CD4-positive, alpha-beta T cell treated with Interleukin-2 at 100 ng/mL for 4 hours (primary cell): ENCODE measurements around the gene KANK4.

ENCODE experiments used
- DNase-seq: peaks from one replicate; pipeline ENCODE4 v3.0.0-alpha.2; 2020; ENCODE audit warnings: low spot score

Gene KANK4

DNA sequence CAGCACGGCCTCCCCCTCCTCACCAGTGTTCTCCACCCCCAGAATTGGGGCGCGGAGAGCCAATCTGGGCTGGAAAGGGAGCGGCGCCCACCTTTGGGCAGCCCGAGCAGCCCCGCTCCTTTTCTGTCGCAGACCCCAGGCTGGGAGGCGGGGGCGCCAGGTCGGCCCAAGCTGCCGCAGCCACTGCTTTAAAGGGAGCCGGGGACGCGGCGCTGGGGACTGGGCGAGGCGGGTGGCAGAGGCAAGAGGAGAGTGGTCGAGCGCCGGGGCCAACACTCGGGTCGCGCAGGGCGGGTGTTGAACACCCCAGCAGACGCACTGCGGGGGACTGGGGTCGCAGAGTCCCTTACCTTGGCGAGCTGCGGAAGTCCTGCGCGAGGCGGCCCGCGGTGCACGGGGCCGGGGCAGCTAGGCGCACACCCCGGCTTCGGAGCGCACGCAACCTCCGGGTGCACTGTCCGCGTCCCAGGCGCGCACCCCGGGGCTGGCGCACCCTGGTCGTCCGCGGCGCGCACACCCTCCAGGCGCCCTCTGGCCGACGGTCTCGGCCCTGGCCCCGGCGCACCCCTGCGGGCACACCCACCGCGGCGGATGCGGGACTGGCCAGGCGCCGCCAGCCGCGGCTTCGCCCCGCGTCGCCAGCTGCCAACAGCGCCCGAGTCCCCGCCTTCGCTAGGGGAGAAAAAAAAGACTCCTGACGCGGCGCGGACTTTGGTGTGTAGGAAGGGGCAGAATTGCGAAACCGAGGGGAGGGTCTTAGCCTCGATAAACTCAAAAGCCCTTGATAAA, at the start of gene KANK4:
KANK4 (minus strand) TSS at position 679 of the 789 bp plus-strand sequence. CDS start 37,870 bp downstream, outside the sequence.
- no peak for DNase-seq

- no peak for DNase-seq
Observed at GRCh38 chr1:62368989-62369388, 49.8 kb upstream of the KANK4 start.

- DNase-seq: no peak
Observed at GRCh38 chr1:62367005-62367557, 47.8 kb upstream of the KANK4 start.

DNA sequence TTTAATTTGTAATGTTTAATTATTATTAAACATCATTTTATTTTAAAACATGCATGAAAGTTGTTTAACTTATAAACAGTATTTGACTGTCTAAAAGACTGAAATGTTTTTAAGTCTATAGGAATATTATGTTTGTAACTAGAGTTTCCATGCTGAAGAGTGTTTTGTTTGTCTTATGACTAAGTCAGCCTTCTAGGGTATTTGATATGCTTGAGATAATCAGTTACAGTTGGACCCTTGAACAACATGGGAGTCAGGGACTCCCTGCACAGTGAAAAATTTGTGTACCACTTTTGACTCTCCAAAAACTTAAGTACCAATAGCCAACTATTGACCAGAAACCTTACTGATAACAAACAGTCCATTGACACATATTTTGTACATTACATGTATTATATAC, 45.5 kb upstream of the KANK4 start:
- no peak for DNase-seq

- DNase-seq: no peak
Observed at GRCh38 chr1:62362926-62363325, 43.7 kb upstream of the KANK4 start.

DNA sequence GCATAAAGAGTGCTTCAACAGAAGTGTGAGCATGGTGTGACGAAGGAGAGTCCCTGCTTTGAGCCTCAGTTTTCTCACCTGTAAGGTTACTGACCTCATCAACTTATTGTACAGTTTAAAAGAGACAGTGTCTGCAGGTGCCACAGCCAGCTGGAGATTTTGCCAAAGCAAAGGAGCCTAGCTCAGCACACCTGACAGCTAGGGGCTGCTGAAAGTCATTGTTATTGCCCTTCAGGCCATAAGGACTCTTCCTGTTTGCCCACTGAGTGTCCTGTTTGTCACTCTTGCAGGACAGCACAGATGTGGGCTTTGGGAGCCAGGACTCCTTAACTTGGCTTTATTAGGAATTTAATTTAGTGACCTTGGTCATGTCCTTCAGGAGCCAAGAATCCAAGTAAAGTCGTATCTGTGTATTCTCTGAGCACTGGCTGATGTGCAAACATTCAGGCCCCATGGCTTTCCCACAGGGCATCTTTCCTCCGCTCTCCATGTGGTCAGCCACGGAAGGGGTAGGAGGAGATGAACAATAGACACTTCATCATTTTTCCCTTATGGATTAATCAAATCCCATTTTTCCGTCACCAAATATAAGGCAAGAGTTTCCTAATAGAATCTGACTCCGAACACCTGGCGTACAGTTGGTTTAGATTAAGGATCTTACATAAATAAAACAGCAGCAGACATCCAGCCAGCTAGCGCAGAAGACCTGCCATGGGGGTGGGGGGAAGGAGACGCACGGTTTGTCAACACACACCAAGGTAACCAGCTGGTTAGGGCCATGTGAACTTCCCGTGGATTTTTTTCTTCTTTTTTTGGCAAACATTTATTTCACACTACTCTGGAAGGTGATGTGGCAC, 43.1 kb upstream of the KANK4 start:
- DNase-seq: no peak

- DNase-seq: no peak
Observed at GRCh38 chr1:62361431-62361830, 42.2 kb upstream of the KANK4 start.

DNA sequence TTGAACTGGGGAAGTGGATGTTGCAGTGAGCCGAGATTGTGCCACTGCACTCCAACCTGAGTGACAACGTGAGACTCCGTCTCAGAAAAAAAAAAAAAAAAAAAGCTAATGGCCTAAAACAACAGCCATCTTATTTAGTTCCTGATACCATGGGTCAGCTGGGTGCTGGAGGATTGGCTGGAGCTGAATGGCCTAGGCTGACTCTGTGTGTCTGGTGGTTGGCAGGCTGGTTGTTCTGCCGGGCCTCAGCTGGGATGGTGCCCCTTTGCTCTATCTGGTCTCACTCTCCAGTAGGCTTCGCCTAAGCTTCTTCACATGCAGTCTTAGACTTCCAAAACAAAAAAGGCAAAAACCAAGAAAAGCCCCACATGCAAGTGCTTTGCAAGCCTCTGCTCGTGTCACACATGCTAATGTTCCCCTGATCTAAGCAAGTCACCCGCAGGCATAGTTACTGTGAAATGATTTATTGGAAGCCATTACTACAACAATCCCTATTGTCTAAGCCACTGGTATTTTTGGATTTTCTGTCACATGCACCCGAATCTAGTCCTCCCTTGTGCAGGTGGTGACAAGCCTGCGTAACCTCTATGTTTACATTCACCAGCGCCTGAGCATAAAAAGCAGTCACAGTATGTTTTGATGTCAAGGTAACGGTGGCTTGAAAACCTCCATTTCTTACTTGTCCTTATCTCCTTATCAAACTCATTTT, 39.6 kb upstream of the KANK4 start:
- no peak for DNase-seq

DNA sequence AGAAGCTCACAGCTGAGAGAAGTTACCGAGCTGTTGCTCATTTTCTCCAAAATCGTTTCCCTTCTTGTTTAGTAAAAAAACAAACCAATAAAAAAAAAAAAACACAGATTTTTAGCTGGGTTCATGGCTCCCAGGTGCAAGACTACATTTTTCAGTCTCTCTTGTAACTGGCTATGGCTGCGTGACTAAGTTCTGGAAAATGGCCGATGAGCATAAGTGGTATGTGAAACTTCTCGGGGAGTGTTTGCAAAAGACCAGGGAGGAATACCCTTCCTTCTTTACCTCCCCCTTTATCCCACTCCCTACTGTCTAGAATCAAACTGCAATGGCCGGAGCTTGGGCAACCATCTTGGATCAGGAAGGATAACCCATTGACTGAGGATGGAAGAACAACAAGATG, 38.7 kb upstream of the KANK4 start:
- DNase-seq: no peak

DNA sequence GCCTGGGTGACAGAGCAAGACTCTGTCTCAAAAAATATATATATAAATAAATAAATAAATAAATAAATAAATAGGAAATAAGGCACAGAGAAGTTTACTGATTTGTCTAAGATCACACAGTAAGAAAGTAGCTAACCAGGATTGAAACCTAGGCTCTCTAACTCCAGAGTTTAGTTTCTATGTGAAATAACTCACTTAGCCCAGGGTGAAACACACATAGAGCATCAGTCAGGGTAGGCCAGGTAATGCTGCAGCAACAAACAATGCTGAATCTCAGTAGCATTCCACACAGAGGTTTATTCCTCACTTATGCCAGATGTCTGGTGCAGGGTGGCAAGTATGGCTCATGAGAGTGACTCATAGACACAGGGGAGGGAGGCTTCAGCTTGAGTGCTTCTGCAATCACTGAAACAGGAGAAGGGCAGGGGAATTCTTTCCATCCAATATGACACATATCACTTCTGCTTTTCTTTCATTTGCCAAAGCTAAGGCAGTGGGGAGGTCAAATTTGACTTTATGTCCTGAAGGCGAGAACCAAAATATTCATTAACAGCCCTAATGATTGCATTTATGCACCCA, 37.1 kb upstream of the KANK4 start:
- no peak for DNase-seq

DNA sequence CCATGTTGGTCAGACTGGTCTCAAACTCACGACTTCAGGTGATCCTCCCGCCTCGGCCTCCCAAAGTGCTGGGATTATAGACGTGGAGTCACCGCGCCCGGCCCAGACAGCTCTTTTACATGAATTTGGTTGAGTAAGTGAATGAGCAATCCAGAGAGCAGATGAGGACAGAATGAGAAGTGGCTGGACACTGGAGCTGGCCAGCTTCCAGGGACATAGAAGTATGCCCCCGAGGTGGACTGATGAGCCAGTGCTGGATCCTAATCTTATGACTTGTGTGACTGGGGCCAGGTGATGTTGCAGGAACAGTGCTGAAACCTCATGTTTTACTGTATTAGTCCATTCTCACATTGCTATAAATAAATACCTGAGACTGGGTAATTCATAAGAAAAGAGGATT, 35.9 kb upstream of the KANK4 start:
- no peak for DNase-seq

- no peak for DNase-seq
Observed at GRCh38 chr1:62353853-62354252, 34.6 kb upstream of the KANK4 start.

DNA sequence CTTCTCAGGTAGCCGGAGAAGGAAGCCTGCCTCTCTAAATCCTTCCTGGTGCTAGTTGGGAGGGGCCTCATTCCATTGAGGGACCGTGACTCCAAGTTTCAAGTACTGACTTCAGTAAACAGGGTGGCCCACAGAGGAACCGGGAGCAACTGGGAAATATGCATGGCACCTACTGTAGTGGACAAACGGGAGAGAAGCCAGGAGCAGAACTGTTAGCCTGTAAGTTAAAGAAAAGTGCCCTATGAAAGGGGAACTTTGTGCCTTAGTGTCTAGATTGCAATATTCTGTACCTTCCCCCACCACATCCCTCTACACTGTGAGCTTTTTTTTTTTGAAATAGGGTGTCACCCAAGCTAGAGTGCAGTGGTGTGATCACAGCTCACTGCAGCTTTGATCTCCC, 33.2 kb upstream of the KANK4 start:
- DNase-seq: no peak

DNA sequence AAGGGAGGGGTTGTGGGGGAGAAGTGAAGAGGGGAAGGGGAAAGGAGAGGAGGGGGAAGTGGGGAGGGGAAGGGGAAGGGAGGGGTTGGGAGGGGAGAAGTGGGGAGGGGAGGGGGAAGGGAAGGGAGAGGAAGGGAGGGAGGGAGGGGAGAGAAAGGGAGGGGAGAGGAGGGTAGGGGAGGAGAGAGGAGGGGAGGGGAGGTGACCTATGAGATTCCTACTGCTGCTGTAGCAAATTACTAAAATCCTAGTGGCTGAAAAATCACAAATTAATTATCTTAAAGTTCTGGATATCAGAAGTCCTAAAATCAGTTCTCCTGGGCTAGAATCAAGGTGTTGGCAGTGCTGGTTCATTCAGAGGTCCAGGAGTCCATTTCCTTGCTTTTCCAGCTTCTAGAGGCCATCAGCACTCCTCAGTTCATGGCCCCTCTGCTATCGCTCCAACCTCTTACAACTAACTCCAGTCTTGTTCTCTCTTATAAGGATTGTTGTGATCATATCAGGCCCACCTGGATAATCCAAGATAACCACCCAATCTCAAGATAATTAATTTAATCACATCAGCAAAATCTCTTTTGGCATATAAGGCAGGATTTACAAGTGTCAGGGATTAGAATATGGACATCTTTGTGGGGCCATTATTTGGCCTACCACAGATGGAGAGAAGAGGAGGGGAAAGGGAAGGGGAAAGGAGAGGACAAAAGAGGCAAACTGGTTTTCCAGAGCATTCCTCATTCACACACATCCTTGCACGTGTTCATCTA, 30.4 kb upstream of the KANK4 start:
- no peak for DNase-seq

DNA sequence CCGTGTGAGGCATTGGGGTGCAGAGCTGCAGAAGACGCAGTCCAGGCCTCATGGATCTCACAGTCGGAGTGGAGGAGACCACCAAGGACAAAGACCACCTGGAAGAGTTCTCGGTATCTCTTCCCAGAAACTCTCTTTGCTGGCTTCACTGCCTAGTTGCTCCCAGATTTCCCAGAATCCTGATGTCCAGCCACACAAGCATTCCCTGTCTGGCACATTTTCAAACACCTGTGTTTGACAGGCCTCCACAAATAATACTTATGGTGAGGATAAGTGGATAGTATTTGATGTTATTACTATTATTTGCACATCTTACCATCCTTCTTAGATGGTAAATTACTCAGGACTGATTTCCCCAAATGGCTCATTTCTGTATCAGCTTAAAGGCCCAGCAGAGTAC, 27.7 kb upstream of the KANK4 start:
- no peak for DNase-seq

- no peak for DNase-seq
Observed at GRCh38 chr1:62343911-62344310, 24.7 kb upstream of the KANK4 start.

- DNase-seq: no peak
Observed at GRCh38 chr1:62342270-62342669, 23.0 kb upstream of the KANK4 start.

GRCh38 chr1:62341615-62342014, 22.4 kb upstream of the KANK4 start:
- DNase-seq: no peak

DNA sequence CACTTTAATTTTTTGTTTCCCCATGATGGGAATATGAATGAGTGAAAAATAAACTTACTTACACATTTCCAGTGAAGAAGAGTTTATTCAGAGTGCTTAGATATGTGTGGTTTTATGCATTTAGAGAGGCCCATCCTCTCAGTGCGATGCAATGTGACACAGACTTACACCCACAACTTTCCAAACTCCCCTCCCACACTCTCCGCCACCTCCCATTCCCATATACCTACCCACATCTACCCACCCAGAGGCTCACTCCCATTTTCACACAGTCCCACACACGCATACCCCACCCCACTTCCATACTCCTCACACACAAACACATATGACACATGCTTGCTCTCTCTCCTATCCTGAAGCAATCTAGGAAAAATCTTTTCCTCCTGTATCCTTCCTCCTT, 21.9 kb upstream of the KANK4 start:
- no peak for DNase-seq

DNA sequence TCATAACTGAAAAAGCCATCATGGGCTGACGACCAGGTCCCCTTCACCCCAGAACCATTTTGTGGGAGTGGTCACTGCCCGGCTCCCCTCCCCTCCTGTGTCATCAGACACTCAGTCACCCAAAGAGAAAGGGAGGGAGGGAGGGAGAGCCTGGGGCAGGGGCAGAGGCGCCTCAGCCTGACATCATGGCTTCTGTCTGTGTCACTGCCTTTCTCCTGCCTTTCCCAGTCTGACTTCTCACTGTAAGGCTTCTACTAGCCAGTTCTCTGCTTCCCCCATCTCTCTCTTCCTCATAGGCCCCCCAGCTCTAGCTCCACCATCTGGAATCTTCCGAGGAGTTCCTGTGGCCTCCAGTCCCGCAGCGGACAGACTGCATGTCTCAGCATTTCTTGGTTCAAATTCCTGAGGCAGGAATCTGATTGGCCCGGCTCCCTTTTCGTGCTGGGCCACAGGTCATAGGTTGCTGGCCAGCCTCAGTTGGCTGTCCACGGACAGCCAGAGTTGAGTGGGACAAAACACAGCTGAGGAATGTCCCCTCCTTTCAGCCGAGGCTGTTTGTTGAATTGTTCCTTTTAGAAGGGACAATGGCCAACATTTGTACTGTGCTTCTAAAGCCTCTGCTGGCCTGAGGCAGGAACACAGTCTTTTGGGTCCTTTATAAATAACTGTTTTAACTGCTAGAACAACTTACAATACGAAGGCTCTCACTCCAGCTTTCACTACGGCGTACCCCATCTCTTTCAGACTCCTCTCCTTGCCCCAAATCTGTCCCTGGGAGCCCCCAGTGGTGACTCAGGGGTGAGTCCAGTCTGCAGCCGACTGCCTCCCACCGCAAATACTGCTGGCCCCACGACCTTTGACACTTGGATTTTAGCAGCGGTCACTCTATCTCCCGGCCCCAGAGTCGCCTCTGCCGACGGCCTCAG, 18.7 kb upstream of the KANK4 start:
- DNase-seq: no peak
